ENCODE results near the gene FAM20A.

GRCh38 chr17:68512247-68512959 is 88.8 kb downstream of the FAM20A start, which contains the start of gene PRKAR1A:
- TF ChIP-seq CTCF (IDR thresholded peaks at IDR 0.05) (no peak), EZH2 (IDR thresholded peaks at IDR 0.05; ENCODE audit: borderline replicate concordance, insufficient read depth, low read depth, low read length, poor library complexity, severe bottlenecking) (no peak)

Data from B cell (primary cell).